GM18873 (cell line): ENCODE measurements around the gene IGSF3.
"Not testable (repeated sequence)": the region's sequence is repeated elsewhere in the genome, so short reads cannot be mapped to it uniquely, and the experiment has no call there.

ENCODE experiments used
- ATAC-seq: cut with Tn5 transposase; IDR thresholded peaks from one replicate; pipeline ENCODE4 v1.9.1; 2021; ENCODE audit warnings: mild to moderate bottlenecking, moderate library complexity, moderate number of reproducible peaks; ENCODE audit not compliant: unreplicated experiment, low FRiP score

The IGSF3 gene

DNA sequence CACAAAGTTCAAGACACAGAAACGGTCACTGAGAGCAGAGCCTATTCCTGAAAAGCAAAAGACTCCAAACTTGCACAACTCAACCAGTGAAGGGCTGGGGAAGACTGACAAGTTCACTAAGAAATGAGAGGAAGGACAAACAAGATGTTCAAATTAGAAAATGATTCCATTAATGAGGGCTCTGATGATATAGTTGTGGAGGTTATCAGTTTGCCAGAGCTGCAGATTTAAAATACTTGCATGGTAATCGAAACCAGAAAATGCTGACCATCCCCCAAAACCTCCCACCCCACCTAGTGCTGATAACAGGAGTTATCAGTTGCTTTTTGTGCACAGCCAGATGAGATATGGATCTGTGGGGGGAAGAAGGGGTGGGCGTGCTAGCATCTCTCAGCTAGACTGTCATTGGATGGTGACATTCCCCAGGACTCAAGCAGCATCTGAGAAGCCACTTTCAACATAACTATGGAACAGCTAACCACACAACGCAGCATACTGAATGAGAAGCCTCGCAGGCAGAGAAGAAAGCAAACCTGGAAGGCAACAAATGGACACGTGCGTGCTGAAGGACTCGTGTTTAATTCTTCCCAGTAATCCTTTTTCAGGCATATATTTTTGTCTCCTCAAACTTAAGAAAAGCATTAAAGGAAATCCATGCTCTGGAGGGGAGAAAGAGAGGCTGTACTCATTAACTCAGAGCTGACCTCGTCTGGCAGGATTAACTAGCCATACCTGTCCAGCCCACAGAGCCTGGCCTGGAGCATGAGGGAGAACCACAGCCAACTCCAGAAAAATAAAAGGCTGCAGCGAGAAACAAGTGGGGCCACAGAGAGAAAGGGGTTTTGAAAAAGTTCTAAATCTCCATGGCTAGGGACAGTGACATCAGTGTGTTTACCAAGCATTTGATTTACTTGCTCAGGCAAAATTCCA lies 35.3 kb downstream of the IGSF3 start:
- not testable (repeated sequence) for ATAC-seq

DNA sequence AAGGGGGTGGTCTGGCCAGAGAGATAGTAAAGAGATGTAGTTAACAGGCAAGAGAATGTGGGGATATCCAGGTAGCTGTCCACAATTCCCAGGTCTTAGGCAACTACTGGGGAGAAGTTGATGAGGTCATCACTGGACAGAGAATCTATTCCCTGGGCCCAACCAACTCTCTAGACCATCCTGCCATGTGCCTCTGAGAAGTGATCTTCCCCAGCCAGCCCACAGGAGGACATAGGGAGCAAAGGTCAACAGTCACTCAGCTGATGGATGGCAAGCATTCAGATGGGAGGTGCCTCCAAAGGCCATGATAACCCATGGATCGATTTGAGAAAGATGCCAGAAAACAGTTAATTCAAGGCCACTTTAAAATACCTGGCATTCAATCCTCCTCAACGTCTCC lies 36.0 kb downstream of the IGSF3 start:
- not testable (repeated sequence) for ATAC-seq

GRCh38 chr1:116630057-116630456 lies 37.5 kb downstream of the IGSF3 start:
- ATAC-seq = not testable (repeated sequence)

GRCh38 chr1:116629441-116629840 lies 38.1 kb downstream of the IGSF3 start:
- ATAC-seq = not testable (repeated sequence)

- ATAC-seq = no peak
Measured at GRCh38 chr1:116628448-116628847, 39.1 kb downstream of the IGSF3 start.

DNA sequence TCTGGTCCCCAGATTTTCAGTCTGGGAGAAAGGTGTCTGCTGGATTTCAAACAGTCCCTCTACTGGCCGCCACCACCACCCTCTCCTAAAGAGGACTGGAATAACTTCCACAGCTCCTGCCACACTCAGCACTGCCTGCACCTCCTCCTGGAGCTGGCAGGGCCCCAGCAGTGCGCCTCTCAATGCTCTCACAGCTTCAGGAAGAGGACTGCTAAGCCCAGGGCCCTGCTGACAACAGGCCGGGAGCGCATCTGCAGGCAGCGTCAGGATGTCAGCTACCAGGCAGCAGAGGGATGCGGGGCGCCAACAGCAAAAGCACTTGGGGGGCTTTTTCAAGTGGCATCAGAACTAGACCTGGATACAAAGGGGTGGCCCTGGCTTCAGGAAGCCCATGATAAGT lies 40.2 kb downstream of the IGSF3 start:
- ATAC-seq = not testable (repeated sequence)

DNA sequence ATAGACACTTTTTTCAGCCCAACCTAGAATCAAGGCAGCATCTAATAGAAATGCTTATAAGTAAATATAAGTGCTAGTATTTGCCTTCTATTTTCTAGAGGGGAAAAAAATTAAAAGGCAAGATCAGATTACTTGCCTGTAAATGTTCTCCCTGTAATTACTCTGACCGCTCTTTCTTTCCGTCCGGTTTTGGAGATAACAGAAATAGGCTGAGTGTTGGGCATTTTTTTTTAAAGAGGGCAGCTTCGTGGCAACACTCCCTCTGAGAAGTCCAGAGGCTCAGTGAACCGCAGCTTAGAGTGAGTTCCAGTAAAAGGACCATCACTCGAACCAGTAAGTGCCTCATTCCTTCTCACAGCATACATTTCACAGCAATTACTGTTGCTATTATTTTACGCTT lies 40.6 kb downstream of the IGSF3 start:
- ATAC-seq = not testable (repeated sequence)

- not testable (repeated sequence) for ATAC-seq
Measured at GRCh38 chr1:116625155-116625554, 42.4 kb downstream of the IGSF3 start.

- no peak for ATAC-seq
Measured at GRCh38 chr1:116624040-116624439, 43.5 kb downstream of the IGSF3 start.

GRCh38 chr1:116622496-116622895 lies 45.0 kb downstream of the IGSF3 start:
- ATAC-seq = not testable (repeated sequence)

- not testable (repeated sequence) for ATAC-seq
Measured at GRCh38 chr1:116621756-116622155, 45.8 kb downstream of the IGSF3 start.

DNA sequence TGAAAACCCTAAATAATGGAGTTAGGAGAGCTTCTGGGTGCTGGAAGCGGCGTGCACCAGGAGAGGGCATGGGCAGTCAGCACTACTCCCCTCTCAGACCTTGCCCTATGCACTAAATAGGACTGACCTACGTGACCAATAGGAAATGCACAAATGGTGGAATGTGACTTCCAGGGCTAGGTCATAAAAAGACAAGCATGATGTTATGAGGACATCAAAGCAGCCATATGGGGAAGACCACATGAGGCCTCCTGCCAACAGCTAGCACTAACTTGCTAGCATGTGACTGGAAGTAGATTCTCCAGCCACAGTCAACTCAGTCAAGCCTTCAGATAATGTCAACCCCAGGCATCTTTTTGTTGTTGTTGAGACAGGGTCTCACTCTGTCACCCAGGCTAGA lies 47.1 kb downstream of the IGSF3 start:
- ATAC-seq = not testable (repeated sequence)

- ATAC-seq = not testable (repeated sequence)
Measured at GRCh38 chr1:116619106-116619505, 48.4 kb downstream of the IGSF3 start.

- not testable (repeated sequence) for ATAC-seq
Measured at GRCh38 chr1:116617808-116618207, 49.7 kb downstream of the IGSF3 start.

GRCh38 chr1:116613825-116614224 lies 53.7 kb downstream of the IGSF3 start:
- not testable (repeated sequence) for ATAC-seq

DNA sequence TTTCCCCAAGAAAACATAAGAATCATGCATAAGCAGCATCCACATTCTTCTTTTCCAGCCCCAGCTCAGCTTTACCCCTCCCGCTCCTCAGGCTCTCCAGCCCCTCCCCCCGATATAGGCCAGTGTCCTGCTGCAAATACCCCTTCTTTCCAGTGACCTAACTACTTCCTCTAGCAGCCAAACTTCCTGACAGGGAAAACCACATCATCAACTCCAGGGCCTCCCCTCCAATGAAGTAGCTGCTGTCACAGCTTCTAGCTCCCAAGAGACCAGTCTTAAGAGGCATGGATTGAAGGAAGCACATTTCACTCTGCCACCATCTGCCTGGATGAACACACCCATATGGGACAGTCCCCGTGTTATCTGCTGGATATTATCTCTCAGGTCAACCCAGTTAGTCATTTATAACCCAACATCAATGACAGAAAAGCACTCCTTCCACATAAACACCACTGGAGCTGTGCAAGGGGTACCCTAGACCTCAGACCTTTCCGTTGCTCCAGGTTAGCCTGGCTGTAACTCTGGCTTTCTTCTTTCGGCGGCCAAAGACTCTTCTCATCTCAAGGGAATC lies 57.6 kb downstream of the IGSF3 start:
- ATAC-seq = not testable (repeated sequence)

- ATAC-seq = not testable (repeated sequence)
Measured at GRCh38 chr1:116608841-116609240, 58.7 kb downstream of the IGSF3 start.

- not testable (repeated sequence) for ATAC-seq
Measured at GRCh38 chr1:116608151-116608550, 59.4 kb downstream of the IGSF3 start.

- ATAC-seq = not testable (repeated sequence)
Measured at GRCh38 chr1:116607463-116607862, 60.1 kb downstream of the IGSF3 start.

DNA sequence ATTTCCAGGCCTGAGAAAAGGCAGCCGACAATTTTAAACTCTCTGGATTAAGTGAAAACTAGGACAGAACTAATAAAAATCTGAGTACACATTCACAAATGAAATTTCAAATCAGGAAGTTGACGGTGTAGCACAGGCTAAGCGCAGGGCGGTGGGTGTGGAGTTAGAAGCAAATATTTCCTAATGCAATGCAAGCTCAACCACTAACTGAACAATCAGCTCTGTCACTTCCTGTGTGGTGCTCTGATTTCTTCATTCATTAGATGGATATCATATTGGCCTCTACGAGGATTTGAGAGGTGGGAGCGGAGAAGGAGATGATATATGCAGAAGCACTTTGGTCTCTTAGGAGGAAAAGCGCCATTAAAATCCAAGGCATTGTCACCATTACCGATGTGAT lies 61.5 kb downstream of the IGSF3 start:
- ATAC-seq = not testable (repeated sequence)

DNA sequence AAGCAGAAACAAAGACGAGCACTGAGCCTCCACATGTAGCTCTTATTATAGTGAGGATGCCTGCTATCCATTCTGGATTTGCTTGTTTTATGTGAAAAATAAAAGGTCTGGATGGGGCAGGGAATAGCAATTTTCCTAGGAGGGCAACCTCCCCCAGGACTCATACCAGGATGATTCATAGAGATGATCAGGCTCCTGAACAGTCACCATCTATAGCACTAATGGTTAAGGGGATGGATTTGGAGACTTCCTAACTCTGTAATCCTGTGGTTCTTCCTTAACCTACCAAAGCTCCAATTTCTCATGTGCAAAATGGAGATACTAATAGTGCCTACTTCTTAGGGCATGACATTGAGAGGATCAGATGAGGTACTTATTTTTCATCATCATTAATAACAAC lies 62.2 kb downstream of the IGSF3 start:
- ATAC-seq = no peak

DNA sequence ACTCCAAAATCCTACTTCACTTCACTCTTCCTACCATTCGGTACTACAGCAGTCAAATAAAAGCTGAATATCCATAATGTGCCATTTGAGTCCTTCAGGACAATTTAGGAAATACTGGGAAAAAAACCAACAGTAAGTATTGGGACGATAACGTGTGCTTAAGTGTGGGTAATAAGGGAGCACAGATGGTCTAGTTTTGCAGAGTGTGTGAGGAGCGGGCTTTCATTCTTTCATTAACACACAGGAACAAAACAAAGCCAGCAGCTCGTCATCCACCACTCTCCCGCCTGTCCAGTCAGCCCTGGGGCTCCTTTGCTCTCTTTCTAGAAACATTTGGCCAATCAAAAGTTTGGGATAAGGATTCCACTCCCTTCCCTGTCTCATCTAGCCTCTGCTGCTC lies 63.1 kb downstream of the IGSF3 start:
- not testable (repeated sequence) for ATAC-seq
